Breast epithelium (tissue), 3 donors: ENCODE measurements around the gene MYH8.

Source experiments
- CTCF ChIP-seq, 3 donors: fragments of 450-650 bp; IDR thresholded peaks; one replicate each; pipeline ENCODE4 v1.5.1; 2016 to 2017; ENCODE audit warnings: antibody characterized with exemption in 3 of 3, mild to moderate bottlenecking in 3 of 3, moderate library complexity in 3 of 3
- POLR2AphosphoS5 ChIP-seq, 3 donors: sonication (generic); formaldehyde crosslinking; IDR thresholded peaks; one replicate each; pipeline ENCODE4 v1.6.1; 2017; ENCODE audit warnings: antibody characterized with exemption in 3 of 3

- no peak for TF ChIP-seq CTCF (IDR thresholded peaks at IDR 0.05)
- no peak for TF ChIP-seq POLR2AphosphoS5 (IDR thresholded peaks at IDR 0.05)
Observed at GRCh38 chr17:10420811-10421210, 939 bp downstream of the MYH8 start.
